Common myeloid progenitor, CD34-positive (primary cell): ENCODE results near the gene CMTR1.

Source experiments
- CTCF ChIA-PET: fragments of 350-600 bp; sonication (Branson Sonifier 250); formaldehyde crosslinking; loops from one replicate; lab custom pipeline; 2021; ENCODE audit warnings: antibody characterized with exemption; lab: Charles Lee
- POLR2A ChIA-PET: fragments of 350-600 bp; sonication (Branson Sonifier 250); formaldehyde crosslinking; loops from one replicate; lab custom pipeline; 2021; ENCODE audit warnings: antibody characterized with exemption; lab: Charles Lee
- DNase-seq, 3 donors: peaks; one replicate each; pipeline versions ENCODE4 v3.0.0 to v3.0.0-alpha.2; 2013
- H3K27ac ChIP-seq, 2 experiments: 1 replicate in 1 of 2; 2 replicates in 1 of 2; pipeline ENCODE4 v1.7.0; 2013; ENCODE audit warnings: inconsistent platforms in 2 of 2, low read length in 2 of 2, mild to moderate bottlenecking in 2 of 2, low read depth in 1 of 2, moderate library complexity in 1 of 2; ENCODE audit not compliant: severe bottlenecking in 2 of 2, insufficient read depth in 1 of 2, poor library complexity in 1 of 2
- H3K27me3 ChIP-seq, 5 experiments: replicated peaks in 2 of 5; 1 replicate in 3 of 5; 2 replicates in 2 of 5; pipeline versions ENCODE4 v1.6.1 to v1.7.0; 2013; ENCODE audit warnings: low read length in 4 of 5, mild to moderate bottlenecking in 2 of 5, moderate library complexity in 2 of 5, inconsistent platforms in 1 of 5; ENCODE audit not compliant: insufficient read depth in 5 of 5, control insufficient read depth in 4 of 5
- H3K36me3 ChIP-seq, 4 experiments: 1 replicate in 2 of 4; 2 replicates in 2 of 4; pipeline versions ENCODE4 v1.6.1 to v1.7.0; 2013; ENCODE audit warnings: low read length in 3 of 4, control low read depth in 1 of 4, mild to moderate bottlenecking in 1 of 4; ENCODE audit not compliant: control insufficient read depth in 4 of 4, insufficient read depth in 4 of 4
- H3K4me1 ChIP-seq, 4 experiments: 1 replicate in 3 of 4; 2 replicates in 1 of 4; pipeline versions ENCODE4 v1.6.1 to v1.7.1; 2013; ENCODE audit warnings: low read length in 3 of 4, mild to moderate bottlenecking in 3 of 4, control low read depth in 1 of 4, inconsistent platforms in 1 of 4, moderate library complexity in 1 of 4; ENCODE audit not compliant: control insufficient read depth in 4 of 4, insufficient read depth in 4 of 4; ENCODE audit errors: control extremely low read depth in 1 of 4
- H3K4me3 ChIP-seq, 7 experiments: 1 replicate in 4 of 7; 2 replicates in 3 of 7; pipeline versions ENCODE4 v1.5.1 to v1.7.0; 2013; ENCODE audit warnings: mild to moderate bottlenecking in 7 of 7, low read length in 6 of 7, moderate library complexity in 6 of 7, inconsistent platforms in 2 of 7, low read depth in 2 of 7, control low read depth in 1 of 7; ENCODE audit not compliant: insufficient read depth in 4 of 7, control insufficient read depth in 1 of 7; ENCODE audit errors: extremely low read depth in 1 of 7
- H3K9me3 ChIP-seq, 5 experiments: 1 replicate in 4 of 5; 2 replicates in 1 of 5; pipeline versions ENCODE4 v1.6.1 to v1.7.1; 2013; ENCODE audit warnings: low read length in 4 of 5, mild to moderate bottlenecking in 2 of 5, inconsistent platforms in 1 of 5, low read depth in 1 of 5, moderate library complexity in 1 of 5; ENCODE audit not compliant: control insufficient read depth in 4 of 5, insufficient read depth in 2 of 5; ENCODE audit errors: control extremely low read depth in 1 of 5
- WGBS: methylation state at CpG from one replicate; pipeline ENCODE4 v1.1.5; 2013; ENCODE audit not compliant: insufficient coverage; 5-methylcytosine and 5-hydroxymethylcytosine counted together

Gene CMTR1

DNA sequence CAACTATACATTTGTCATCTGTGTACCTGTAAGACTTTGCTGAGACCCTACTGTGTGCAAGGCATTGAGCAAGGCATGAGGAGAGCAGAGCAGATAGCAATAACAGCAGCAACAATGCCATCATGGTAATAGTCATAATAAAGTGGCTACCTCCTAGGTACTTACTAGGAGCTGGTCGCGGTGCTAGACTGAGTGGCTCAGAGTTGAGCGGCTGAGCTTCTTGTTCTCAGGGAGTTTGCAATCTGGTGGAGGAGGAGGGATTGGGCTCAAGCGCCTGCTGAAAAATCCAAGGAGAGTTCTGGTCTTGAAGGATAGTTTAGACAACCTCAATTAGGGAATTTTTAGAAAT lies 91.9 kb downstream of the CMTR1 start:
- ChIA-PET CTCF (interaction anchor here (0.6 to 0.9 kb wide), 2 partner anchors 20 to 25 kb away, joined by 3 read pairs; no protein-coding TSS in a partner anchor), POLR2A (interaction anchor here (1.0 kb wide), 1 partner anchor 9 kb away, joined by 3 read pairs; no protein-coding TSS in a partner anchor)
- 80% methylated on average over 3 of the region's 4 CpGs for WGBS
- Histone ChIP-seq H3K4me3 (no peak overlapping the region), H3K27ac (no peak overlapping the region), H3K4me1 (peaks cover 0 to 16% (median 11%) of the 10 kb centered on the region in 4 experiments), H3K36me3 (no peaks in the 10 kb centered on the region), H3K27me3 (peaks cover 0 to 76% (median 27%) of the 10 kb centered on the region in 5 experiments), H3K9me3 (no peaks in the 10 kb centered on the region)
- no peak for DNase-seq

DNA sequence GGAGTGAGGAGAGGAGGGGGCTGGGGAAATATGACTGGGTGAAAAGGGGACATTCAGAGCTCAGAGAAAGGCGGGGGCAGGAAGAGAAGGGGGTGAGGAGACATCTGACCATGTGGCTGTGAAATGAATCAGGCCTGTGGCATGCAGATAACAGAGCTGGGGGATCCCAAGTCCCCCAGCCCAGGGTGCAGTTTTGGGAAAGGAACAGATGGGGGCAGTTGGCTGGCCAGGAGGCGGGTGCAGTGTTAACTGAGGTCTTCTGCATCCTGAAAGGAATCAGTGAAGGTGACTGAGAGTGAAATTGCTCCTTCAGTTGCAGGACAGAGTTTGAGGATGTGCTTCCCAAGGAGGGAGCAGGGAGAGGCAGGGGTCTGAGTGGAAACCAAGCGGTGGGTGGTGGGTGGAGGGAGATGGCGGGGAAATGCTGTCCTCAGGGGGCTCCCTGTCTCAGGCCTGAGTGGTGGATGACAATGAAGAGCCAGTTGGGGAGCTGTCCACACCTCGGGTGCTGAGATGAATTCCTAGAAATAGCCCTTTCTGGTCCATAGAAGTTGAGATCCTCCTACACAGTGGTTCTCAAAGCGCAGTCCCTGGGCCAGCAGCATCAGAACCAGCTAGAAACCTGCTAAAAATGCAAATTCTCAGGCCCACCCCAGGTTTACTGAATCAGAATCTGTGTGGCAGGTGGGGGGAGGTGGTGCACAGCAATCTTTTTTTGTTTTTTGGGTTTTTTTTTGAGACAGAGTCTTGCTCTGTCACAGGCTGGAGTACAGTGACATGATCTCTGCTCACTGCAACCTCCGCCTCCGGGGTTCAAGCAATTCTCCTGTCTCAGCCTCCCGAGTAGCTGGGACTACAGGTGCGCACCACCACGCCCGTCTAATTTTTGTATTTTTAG lies 92.7 kb downstream of the CMTR1 start:
- ChIA-PET CTCF (interaction anchor here (0.6 to 1.4 kb wide), 5 partner anchors 13 to 40 kb away, joined by 3 to 4 read pairs (median 3); no protein-coding TSS in a partner anchor), POLR2A (no interaction called here)
- Histone ChIP-seq H3K36me3 (no peaks in the 10 kb centered on the region), H3K27ac (no peak overlapping the region), H3K9me3 (no peaks in the 10 kb centered on the region), H3K4me3 (no peak overlapping the region), H3K4me1 (peaks cover 0 to 14% (median 9%) of the 10 kb centered on the region in 4 experiments), H3K27me3 (peaks cover 0 to 83% (median 27%) of the 10 kb centered on the region in 5 experiments)
- DNase-seq, result peak in 2 of 3 donors; percentile 58 to 63
- WGBS, result 61% methylated on average over 8 of the region's 12 CpGs

DNA sequence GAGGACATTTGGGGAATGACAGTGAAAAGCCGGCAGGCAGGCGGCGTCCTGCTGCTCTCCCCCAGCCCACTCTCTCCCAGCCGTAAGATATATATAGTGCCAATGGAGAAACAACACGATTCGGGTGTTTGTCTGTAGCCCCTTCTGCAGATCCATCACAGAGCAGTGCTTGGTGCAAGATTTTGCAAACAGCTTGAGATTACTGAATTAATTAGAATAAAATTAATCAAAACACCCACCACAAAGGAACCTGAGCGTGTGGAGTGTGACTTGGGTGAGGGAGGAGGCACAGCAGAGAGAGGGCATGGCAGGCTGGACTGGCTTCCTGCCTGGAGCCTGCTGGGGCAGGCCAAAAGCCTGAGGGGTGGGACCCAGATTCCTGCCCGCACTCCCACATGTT lies 95.5 kb downstream of the CMTR1 start:
- ChIA-PET POLR2A (no interaction called here), CTCF (no interaction called here)
- WGBS, result 79% methylated on average over 4 of the region's 8 CpGs
- Histone ChIP-seq H3K27ac (no peak overlapping the region), H3K9me3 (no peaks in the 10 kb centered on the region), H3K27me3 (peaks cover 0 to 89% (median 33%) of the 10 kb centered on the region in 5 experiments), H3K4me3 (no peak overlapping the region), H3K4me1 (peaks cover 0 to 4% (median 0%) of the 10 kb centered on the region in 4 experiments), H3K36me3 (no peaks in the 10 kb centered on the region)
- no peak for DNase-seq

DNA sequence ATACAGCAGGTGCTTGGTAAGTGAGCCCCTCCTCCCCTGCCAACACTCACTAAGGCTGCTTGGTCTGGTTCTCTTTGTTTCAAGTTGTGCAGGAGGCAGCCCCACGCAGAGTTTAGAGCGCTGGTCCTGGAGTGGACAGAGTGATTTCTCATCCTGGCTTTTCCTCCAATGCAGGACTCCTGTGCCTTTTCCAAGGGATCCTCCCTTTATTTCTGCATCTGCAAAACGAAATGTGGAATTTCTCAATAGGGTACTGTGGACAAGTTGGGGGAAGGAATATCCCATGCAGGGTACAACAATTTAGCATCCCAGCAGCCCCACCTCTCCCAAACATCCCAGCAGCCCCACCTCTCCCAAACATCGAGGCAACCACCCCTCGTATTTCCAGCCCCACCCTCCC lies 97.3 kb downstream of the CMTR1 start:
- no peaks in the 10 kb centered on the region for H3K9me3 ChIP-seq
- peaks cover 0 to 4% (median 0%) of the 10 kb centered on the region in 4 experiments for H3K4me1 ChIP-seq
- WGBS, result 78% methylated on average over 5 of the region's 5 CpGs
- H3K27ac ChIP-seq, result no peak overlapping the region
- ChIA-PET CTCF (interaction anchor here (1.2 kb wide), 1 partner anchor 14 kb away, joined by 3 read pairs; no protein-coding TSS in a partner anchor), POLR2A (interaction anchor here (0.9 kb wide), 1 partner anchor 9 kb away, joined by 3 read pairs; no protein-coding TSS in a partner anchor)
- no peak for DNase-seq
- H3K4me3 ChIP-seq, result no peak overlapping the region
- no peaks in the 10 kb centered on the region for H3K36me3 ChIP-seq
- H3K27me3 ChIP-seq, result peaks cover 2 to 89% (median 40%) of the 10 kb centered on the region in 5 experiments

DNA sequence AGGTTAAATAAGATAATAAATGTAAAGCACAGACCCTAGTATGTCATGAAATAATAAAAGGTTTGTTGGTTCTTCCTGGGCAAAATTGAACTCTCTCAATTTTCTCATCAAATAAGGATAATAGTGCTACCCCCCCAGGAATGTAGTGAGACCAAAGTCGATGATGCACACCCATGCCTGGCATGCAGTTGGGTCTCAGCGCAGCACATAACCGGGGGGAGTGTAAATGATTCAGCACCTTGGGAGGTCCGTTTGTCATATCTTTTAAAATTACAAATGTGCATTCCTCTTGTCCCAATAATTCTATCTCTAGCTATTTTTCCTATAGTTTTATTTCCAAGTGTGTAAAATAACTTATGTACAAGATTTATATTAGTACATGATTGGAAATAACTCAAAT lies 98.0 kb downstream of the CMTR1 start:
- no peak overlapping the region for H3K27ac ChIP-seq
- H3K4me3 ChIP-seq, result no peak overlapping the region
- peaks cover 0 to 8% (median 6%) of the 10 kb centered on the region in 4 experiments for H3K4me1 ChIP-seq
- no CpG with 5 or more reads among the region's 4 CpGs for WGBS
- CTCF ChIA-PET, result interaction anchor here (1.0 to 1.4 kb wide), 3 partner anchors 29 to 40 kb away, joined by 3 to 5 read pairs (median 3); no protein-coding TSS in a partner anchor
- no peaks in the 10 kb centered on the region for H3K9me3 ChIP-seq
- peaks cover 2 to 91% (median 44%) of the 10 kb centered on the region in 5 experiments for H3K27me3 ChIP-seq
- no peak for DNase-seq
- H3K36me3 ChIP-seq, result no peaks in the 10 kb centered on the region
- POLR2A ChIA-PET, result no interaction called here
